K562 (cell line): Measurements from ENCODE around the gene ARHGEF16. TPM values are rescaled to one million over a fixed set of nuclear protein-coding genes. Genes with fewer than 3 reads are reported as not detected.
A peak's percentile ranks its signal among the peaks of the same experiment; 100 is the strongest.

Source experiments
- ATAC-seq: fragments of 200-7000 bp; cut with Tn5 transposase; 3 replicates; pipeline ENCODE4 v1.9.1; 2020; ENCODE audit warnings: moderate library complexity
- BruUV-seq: library from RNA; stranded (reverse); fragments of 400-500 nt; replicated peaks from 2 replicates; lab custom pipeline; 2021; lab: Mats Ljungman, UMichigan
- CTCF ChIA-PET: fragments of 300-600 bp; formaldehyde crosslinking; extraction: SDS; loops from one replicate; lab custom pipeline; 2021; ENCODE audit warnings: low intra/inter-chr PET ratio; lab: Yijun Ruan, JAX
- POLR2A ChIA-PET: fragments of 300-600, 350-650 bp; sonication (Branson Sonifier 250); formaldehyde crosslinking; extraction: SDS; loops from one replicate; lab custom pipeline; 2021; ENCODE audit warnings: antibody characterized with exemption, inconsistent platforms; lab: Yijun Ruan, JAX
- DNase-seq, 4 experiments: peaks; one replicate each; pipeline versions ENCODE4 v3.0.0 to v3.0.0-alpha.2; 2011 to 2018; ENCODE audit warnings: low spot score in 3 of 4, mixed read lengths in 3 of 4; ENCODE audit errors: extremely low read depth in 1 of 4
- FAIRE-seq: peaks from 2 replicates; lab custom pipeline; 2011; peaks lifted over from hg19 to GRCh38; lab: Jason Lieb, UNC
- H2AFZ ChIP-seq: 2 replicates; pipeline ENCODE4 v1.6.0; 2011; ENCODE audit warnings: low read depth, low read length, control low read depth, inconsistent platforms
- H3K27ac ChIP-seq: fragments of 200-600 bp; 3 replicates; pipeline ENCODE4 v1.8.0; 2011; ENCODE audit warnings: low read depth, mild to moderate bottlenecking, control low read depth, inconsistent platforms, low read length, moderate library complexity, mixed read lengths; ENCODE audit errors: extremely low read depth
- H3K27me3 ChIP-seq, 2 experiments: fragments of 300-600 bp in 1 of 2; 2 replicates in 1 of 2; 3 replicates in 1 of 2; pipeline versions ENCODE4 v1.6.0 to v1.8.0; 2011; ENCODE audit warnings: inconsistent platforms in 2 of 2, low read length in 2 of 2, mild to moderate bottlenecking in 1 of 2, mixed read lengths in 1 of 2, moderate library complexity in 1 of 2; ENCODE audit not compliant: control insufficient read depth in 2 of 2, insufficient read depth in 2 of 2
- H3K36me3 ChIP-seq: fragments of 300-600 bp; 3 replicates; pipeline ENCODE4 v1.8.0; 2011; ENCODE audit warnings: mild to moderate bottlenecking, low read length, inconsistent platforms; ENCODE audit not compliant: control insufficient read depth, insufficient read depth
- H3K4me1 ChIP-seq, 2 experiments: fragments of 200-600 bp in 1 of 2; replicated peaks in 1 of 2; 2 replicates in 1 of 2; 3 replicates in 1 of 2; pipeline versions ENCODE4 v1.5.1 to v1.8.0; 2011; ENCODE audit warnings: inconsistent platforms in 2 of 2, low read length in 2 of 2, mild to moderate bottlenecking in 1 of 2, mixed read lengths in 1 of 2, moderate library complexity in 1 of 2; ENCODE audit not compliant: control insufficient read depth in 2 of 2, insufficient read depth in 2 of 2
- H3K4me2 ChIP-seq: 2 replicates; pipeline ENCODE4 v1.6.1; 2011; ENCODE audit warnings: low read length, control low read depth, inconsistent platforms, mixed read lengths; ENCODE audit not compliant: insufficient read depth
- H3K4me3 ChIP-seq: fragments of 200-600 bp; sonication (generic), shearing (Covaris generic); 2 replicates; pipeline ENCODE4 v1.5.1; 2016; ENCODE audit warnings: control low read depth, inconsistent platforms
- H3K79me2 ChIP-seq: fragments of 200-600 bp; 3 replicates; pipeline ENCODE4 v1.8.0; 2011; ENCODE audit warnings: low read length, inconsistent platforms; ENCODE audit not compliant: control insufficient read depth, insufficient read depth
- H3K9ac ChIP-seq, 2 experiments: 2 replicates each; pipeline versions ENCODE4 v1.6.0 to v1.6.1; 2011; ENCODE audit warnings: low read depth in 2 of 2, low read length in 2 of 2, control low read depth in 1 of 2, inconsistent platforms in 1 of 2, mild to moderate bottlenecking in 1 of 2, mixed read lengths in 1 of 2; ENCODE audit not compliant: insufficient read depth in 1 of 2
- H3K9me1 ChIP-seq: one replicate; pipeline ENCODE4 v1.6.0; 2011; ENCODE audit warnings: inconsistent platforms, mild to moderate bottlenecking, low read length, moderate library complexity; ENCODE audit not compliant: control insufficient read depth, insufficient read depth
- H3K9me3 ChIP-seq: replicated peaks from 2 replicates; pipeline ENCODE4 v1.5.1; 2011; ENCODE audit warnings: low read depth, low read length, inconsistent platforms; ENCODE audit not compliant: control insufficient read depth, insufficient read depth
- H4K20me1 ChIP-seq: replicated peaks from 2 replicates; pipeline ENCODE4 v1.6.1; 2011; ENCODE audit warnings: low read length, inconsistent platforms, mixed read lengths; ENCODE audit not compliant: control insufficient read depth, insufficient read depth
- EGR1 ChIP-seq: fragments of 450-650 bp; conservative IDR thresholded peaks from 2 replicates; pipeline ENCODE4 v1.6.1; 2017; ENCODE audit warnings: mild to moderate bottlenecking
- ELF1 ChIP-seq: fragments of 200-800 bp; sonication (Bioruptor generic); IDR thresholded peaks from 2 replicates; pipeline ENCODE4 v1.6.1; 2016; ENCODE audit warnings: missing genetic modification characterization, missing compliant biosample characterization
- ESRRA ChIP-seq: fragments of 450-650 bp; IDR thresholded peaks from 2 replicates; pipeline ENCODE4 v1.6.1; 2014; ENCODE audit warnings: low read depth, mild to moderate bottlenecking, moderate library complexity, borderline replicate concordance
- MEF2A ChIP-seq: IDR thresholded peaks from 2 replicates; pipeline ENCODE4 v1.6.1; 2011; ENCODE audit warnings: low read depth, mild to moderate bottlenecking, low read length, moderate library complexity; ENCODE audit not compliant: control insufficient read depth
- NCOA4 ChIP-seq: fragments of 450-650 bp; IDR thresholded peaks from 2 replicates; pipeline ENCODE4 v1.6.1; 2018; ENCODE audit warnings: mild to moderate bottlenecking; ENCODE audit not compliant: partially characterized antibody
- NR2C2 ChIP-seq, 2 experiments: fragments of 200-800 bp in 1 of 2; sonication (Bioruptor generic) in 1 of 2; sonication (generic) in 1 of 2; formaldehyde crosslinking in 1 of 2; IDR thresholded peaks; 2 replicates each; pipeline versions ENCODE4 v1.6.1 to v1.8.0; 2016 to 2022; ENCODE audit warnings: mild to moderate bottlenecking in 1 of 2, missing compliant biosample characterization in 1 of 2, missing genetic modification characterization in 1 of 2, missing genetic modification reagents in 1 of 2
- PHF20 ChIP-seq: fragments of 450-650 bp; IDR thresholded peaks from 2 replicates; pipeline ENCODE4 v1.6.1; 2018; ENCODE audit not compliant: partially characterized antibody
- POLR3G ChIP-seq: IDR thresholded peaks from 2 replicates; pipeline ENCODE4 v1.6.1; 2011; ENCODE audit not compliant: insufficient read length, insufficient replicate concordance; ENCODE audit errors: extremely low read depth
- SPI1 ChIP-seq: IDR thresholded peaks from 2 replicates; pipeline ENCODE4 v1.6.1; 2011; ENCODE audit warnings: low read depth, low read length, control low read depth, borderline replicate concordance
- VEZF1 ChIP-seq: fragments of 200-800 bp; sonication (Bioruptor generic); IDR thresholded peaks from 2 replicates; pipeline ENCODE4 v1.6.1; 2017; ENCODE audit warnings: missing genetic modification characterization, missing compliant biosample characterization
- ZBTB7A ChIP-seq: IDR thresholded peaks from 2 replicates; pipeline ENCODE4 v1.6.1; 2011; ENCODE audit warnings: low read depth, mild to moderate bottlenecking, low read length, moderate library complexity, borderline replicate concordance; ENCODE audit not compliant: control insufficient read depth
- ZNF146 ChIP-seq: IDR thresholded peaks from one replicate; pipeline ENCODE4 v1.6.1; 2018; ENCODE audit warnings: missing compliant biosample characterization; ENCODE audit not compliant: unreplicated experiment
- WGBS: fragments of 100-300 bp; shearing (Covaris generic); methylation state at CpG from one replicate; pipeline ENCODE4 v1.1.6; 2016; ENCODE audit warnings: low coverage, mixed read lengths; ENCODE audit not compliant: insufficient coverage; ENCODE audit errors: missing lambda C conversion rate; 5-methylcytosine and 5-hydroxymethylcytosine counted together
- in situ Hi-C: fragments of 300-500 bp; cut with MboI; formaldehyde crosslinking; loops from 4 replicates; pipeline ENCODE4 v1.15.0; 2018; ENCODE audit warnings: inconsistent platforms, mixed read lengths
- intact Hi-C: fragments of 100-400 bp; cut with micrococcal nuclease; formaldehyde crosslinking; loops from 2 replicates; pipeline ENCODE4 v1.14.2; 2022
- polyA plus RNA-seq, 8 experiments: library from polyadenylated mRNA; depleted of rRNA in 4 of 8; stranded (reverse) in 5 of 8; unstranded in 3 of 8; fragments of >200 nt; fragmentation: Nextera tagmentation in 2 of 8; fragmentation: Illumina TruSeq in 1 of 8; extraction: Ambion mirVana in 2 of 8; extraction: Trizol in 1 of 8; gene quantifications; 2 replicates each; pipeline versions ENCODE4 v1.2.1 to v1.2.3, GENCODE V29; 2011 to 2014; ENCODE audit warnings: inconsistent platforms in 1 of 8, missing spikeins in 1 of 8
- total RNA-seq, 7 experiments: library from RNA; depleted of rRNA in 6 of 7; stranded (reverse); fragments of >200 nt in 6 of 7; fragmentation: Illumina TruSeq in 2 of 7; extraction: Trizol in 2 of 7; gene quantifications; 2 replicates each; pipeline versions ENCODE4 v1.2.1 to v1.2.3, GENCODE V29; 2011 to 2021; ENCODE audit warnings: low replicate concordance in 1 of 7
- TF ChIP-seq, protein P1 (sequence below), 3 experiments: fragments of 200-800 bp in 1 of 3; sonication (Bioruptor generic) in 1 of 3; sonication (generic) in 1 of 3; formaldehyde crosslinking in 1 of 3; IDR thresholded peaks; 2 replicates each; pipeline versions ENCODE4 v1.6.1 to v1.8.0; 2016 to 2022; ENCODE audit warnings: mild to moderate bottlenecking in 2 of 3, missing compliant biosample characterization in 2 of 3, missing genetic modification characterization in 2 of 3, missing genetic modification reagents in 1 of 3

ARHGEF16 gene
- total and polyA plus RNA-seq, 9 of the 15 experiments (the other 6 are each of a cell fraction or from before 2014, with no cell fraction given), result 0.15 to 1.2 (median 0.49) TPM; not detected in 2

DNA sequence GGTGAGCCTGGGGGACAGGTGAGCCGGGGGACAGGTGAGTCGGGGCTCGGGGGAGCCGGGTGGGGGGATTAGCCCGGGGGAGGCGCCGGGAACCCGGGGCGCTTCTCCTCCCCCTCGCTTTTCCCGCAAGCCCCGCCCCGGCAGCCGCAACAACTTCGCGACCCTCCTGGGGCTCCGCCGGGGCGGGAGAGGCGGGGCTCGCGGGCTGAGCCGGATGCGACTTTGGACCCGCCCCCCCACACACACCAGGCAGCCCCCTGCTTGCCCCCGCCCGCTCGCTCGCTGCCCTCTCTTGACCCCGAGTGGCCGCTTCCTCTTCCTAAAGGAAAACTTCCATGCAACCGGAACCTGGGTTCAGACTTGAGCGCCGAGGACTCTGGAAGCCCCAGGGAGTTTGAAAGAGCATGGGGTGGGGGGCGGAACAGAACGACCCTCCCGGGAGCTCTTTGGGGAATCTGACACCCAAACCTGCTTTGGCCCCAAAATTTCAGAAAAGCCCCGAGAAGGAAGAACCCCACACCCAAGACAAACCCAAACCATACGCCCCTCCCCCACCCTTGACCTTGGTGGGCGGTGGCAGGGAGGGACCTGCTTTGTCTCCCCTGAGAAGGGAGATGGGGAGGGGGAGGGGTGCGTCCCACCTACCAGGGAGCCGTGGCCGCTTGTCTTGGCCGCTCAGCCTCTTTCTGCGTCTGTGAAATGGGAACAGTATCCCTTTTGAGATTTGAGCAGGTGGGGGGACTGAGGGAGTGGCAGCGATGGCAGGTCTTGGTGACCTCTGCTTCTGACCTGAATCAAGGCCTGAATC lies 550 bp downstream of the ARHGEF16 start:
- Histone ChIP-seq H3K9ac (peak overlapping the region in 1 of 2 experiments; percentile 72; a peak in 2 of 4 replicates), H3K4me3 (peak overlapping the region; percentile 38), H3K36me3 (no peaks in the 10 kb centered on the region), H3K27me3 (peaks cover 16 to 46% of the 10 kb centered on the region in 2 experiments; a peak in 4 of 5 replicates), H3K9me1 (no peaks in the 10 kb centered on the region), H3K9me3 (no peaks in the 10 kb centered on the region), H3K27ac (no peak overlapping the region), H2AFZ (0 out of 2 replicates have a peak overlapping the region, but pooled peaks have one; percentile 57), H3K4me2 (peak overlapping the region; percentile 37; the same call in 1 of the 2 replicates), H4K20me1 (peaks cover 34% of the 10 kb centered on the region), H3K79me2 (no peaks in the 10 kb centered on the region), H3K4me1 (peaks cover 0 to 39% of the 10 kb centered on the region in 2 experiments; a peak in 3 of 5 replicates)
- no TSS peak for BruUV-seq
- 3% methylated on average over 23 of the region's 46 CpGs for WGBS
- intact Hi-C loops (no loop called here), in situ Hi-C loops (no loop called here)
- DNase-seq, result peak; percentile 39 to 82 (median 64)
- TF ChIP-seq ESRRA (peak; percentile 55; the same call in 1 of the 2 replicates), NCOA4 (no peak), NR2C2 (CRISPR knock-in tag; IDR thresholded peaks at IDR 0.05) (no peak), NR2C2 (tag; IDR thresholded peaks at IDR 0.05) (peak; percentile 61), POLR3G (no peak), MEF2A (no peak), ZNF146 (CRISPR knock-in tag) (no peak), ZBTB7A (peak; percentile 17; the same call in 1 of the 2 replicates), SPI1 (peak; percentile 64; the same call in 1 of the 2 replicates), ELF1 (0 out of 2 replicates have a peak, but pooled peaks have one; percentile 15), PHF20 (no peak), VEZF1 (CRISPR knock-in tag) (peak; percentile 61), EGR1 (0 out of 2 replicates have a peak, but pooled peaks have one; percentile 9)
- TF ChIP-seq, protein P1, sequence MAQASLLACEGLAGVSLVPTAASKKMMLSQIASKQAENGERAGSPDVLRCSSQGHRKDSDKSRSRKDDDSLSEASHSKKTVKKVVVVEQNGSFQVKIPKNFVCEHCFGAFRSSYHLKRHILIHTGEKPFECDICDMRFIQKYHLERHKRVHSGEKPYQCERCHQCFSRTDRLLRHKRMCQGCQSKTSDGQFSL (CRISPR knock-in tag; IDR thresholded peaks at IDR 0.05), result no peak
- TF ChIP-seq, protein P1 (tag; IDR thresholded peaks at IDR 0.05), result 0 out of 4 replicates have a peak, but pooled peaks of 1 of the 2 experiments have one; percentile 51
- POLR2A ChIA-PET, result interaction anchor here (0.6 kb wide), 1 partner anchor 112 kb away, joined by 3 read pairs; no protein-coding TSS in a partner anchor
- ATAC-seq, result peak; percentile 4; the same call in 2 of the 3 replicates
- FAIRE-seq, result no peak
- CTCF ChIA-PET, result interaction anchor here (0.8 to 4.1 kb wide), 4 partner anchors 17 to 168 kb away, joined by 3 to 91 read pairs (median 14); no protein-coding TSS in a partner anchor
